Astrocyte (in vitro differentiated cells and primary cell): ENCODE results near the gene ARHGAP6. TPM values are rescaled to one million over a fixed set of nuclear protein-coding genes. Genes with fewer than 3 reads are reported as not detected.

Experiments
- DNase-seq: peaks from one replicate; pipeline ENCODE4 v3.0.0-alpha.2; 2010; ENCODE audit warnings: low read depth
- FAIRE-seq: peaks from 2 replicates; lab custom pipeline; 2011; peaks lifted over from hg19 to GRCh38; lab: Jason Lieb, UNC
- H2AFZ ChIP-seq: 2 replicates; pipeline ENCODE4 v1.6.0; 2012; ENCODE audit warnings: low read depth, low read length, inconsistent platforms
- H3K27ac ChIP-seq: 2 replicates; pipeline ENCODE4 v1.5.1; 2011; ENCODE audit warnings: low read depth, low read length, inconsistent platforms
- H3K27me3 ChIP-seq: 2 replicates; pipeline ENCODE4 v1.6.0; 2011; ENCODE audit warnings: low read length, inconsistent platforms; ENCODE audit not compliant: insufficient read depth
- H3K36me3 ChIP-seq: 2 replicates; pipeline ENCODE4 v1.5.1; 2011; ENCODE audit warnings: low read length, inconsistent platforms; ENCODE audit not compliant: insufficient read depth
- H3K4me1 ChIP-seq: 2 replicates; pipeline ENCODE4 v1.5.1; 2011; ENCODE audit warnings: low read length, inconsistent platforms; ENCODE audit not compliant: insufficient read depth
- H3K4me2 ChIP-seq: 2 replicates; pipeline ENCODE4 v1.6.0; 2012; ENCODE audit warnings: low read length, inconsistent platforms
- H3K4me3 ChIP-seq: 2 replicates; pipeline ENCODE4 v1.5.1; 2011; ENCODE audit warnings: low read depth, mild to moderate bottlenecking, low read length, inconsistent platforms; ENCODE audit not compliant: insufficient read depth
- H3K79me2 ChIP-seq: 2 replicates; pipeline ENCODE4 v1.6.0; 2012; ENCODE audit warnings: mild to moderate bottlenecking, low read length, inconsistent platforms; ENCODE audit not compliant: insufficient read depth
- H3K9ac ChIP-seq: 2 replicates; pipeline ENCODE4 v1.6.0; 2012; ENCODE audit warnings: mild to moderate bottlenecking, low read length, inconsistent platforms
- H3K9me3 ChIP-seq: 2 replicates; pipeline ENCODE4 v1.5.1; 2012; ENCODE audit warnings: low read depth, mild to moderate bottlenecking, low read length, inconsistent platforms; ENCODE audit not compliant: insufficient read depth
- H4K20me1 ChIP-seq: 2 replicates; pipeline ENCODE4 v1.6.0; 2012; ENCODE audit warnings: low read length, inconsistent platforms; ENCODE audit not compliant: insufficient read depth
- H3K27ac Mint-ChIP-seq: one replicate; pipeline ENCODE4 v1.8.0; 2021; ENCODE audit warnings: mild to moderate bottlenecking, mixed read lengths; ENCODE audit not compliant: unreplicated experiment
- H3K27me3 Mint-ChIP-seq: one replicate; pipeline ENCODE4 v1.8.0; 2021; ENCODE audit warnings: low read depth, mixed read lengths; ENCODE audit not compliant: unreplicated experiment
- H3K36me3 Mint-ChIP-seq: one replicate; pipeline ENCODE4 v1.8.0; 2021; ENCODE audit warnings: low read depth, mixed read lengths; ENCODE audit not compliant: unreplicated experiment
- H3K4me1 Mint-ChIP-seq: one replicate; pipeline ENCODE4 v1.8.0; 2021; ENCODE audit warnings: low read depth, mixed read lengths; ENCODE audit not compliant: unreplicated experiment
- H3K4me3 Mint-ChIP-seq: one replicate; pipeline ENCODE4 v1.8.0; 2021; ENCODE audit warnings: mild to moderate bottlenecking, moderate library complexity, mixed read lengths; ENCODE audit not compliant: unreplicated experiment
- H3K9me3 Mint-ChIP-seq: one replicate; pipeline ENCODE4 v1.8.0; 2021; ENCODE audit warnings: mild to moderate bottlenecking, mixed read lengths; ENCODE audit not compliant: unreplicated experiment
- CTCF ChIP-seq: IDR thresholded peaks from 2 replicates; pipeline ENCODE4 v1.5.1; 2011; ENCODE audit warnings: low read depth, mild to moderate bottlenecking, inconsistent platforms, low read length, moderate library complexity; ENCODE audit not compliant: insufficient read depth
- EZH2 ChIP-seq: IDR thresholded peaks from 2 replicates; pipeline ENCODE4 v1.6.1; 2012; ENCODE audit warnings: mild to moderate bottlenecking, low read length, inconsistent platforms; ENCODE audit not compliant: insufficient read depth
- total RNA-seq: library from RNA; stranded (reverse); gene quantifications from 2 replicates; pipeline ENCODE4 v1.2.1, GENCODE V29; 2021

ARHGAP6 gene
- total RNA-seq, 1 donor from 2014 or later = 0.30 TPM

GRCh38 chrX:11664211-11665167 is 1.2 kb downstream of the ARHGAP6 start:
- H3K4me1 ChIP-seq = no peaks in the 10 kb centered on the region
- Mint-ChIP-seq H3K27me3 (peaks cover 51% of the 10 kb centered on the region), H3K36me3 (no peaks in the 10 kb centered on the region), H3K4me3 (peak overlapping the region; percentile 27), H3K4me1 (no peaks in the 10 kb centered on the region), H3K27ac (no peak overlapping the region), H3K9me3 (no peaks in the 10 kb centered on the region)
- no peaks in the 10 kb centered on the region for H3K9me3 ChIP-seq
- no peak overlapping the region for H3K9ac ChIP-seq
- H4K20me1 ChIP-seq = no peaks in the 10 kb centered on the region
- H3K79me2 ChIP-seq = no peaks in the 10 kb centered on the region
- TF ChIP-seq EZH2 (no peak), CTCF (no peak)
- peaks cover 24% of the 10 kb centered on the region for H3K27me3 ChIP-seq
- FAIRE-seq = no peak
- no peaks in the 10 kb centered on the region for H3K36me3 ChIP-seq
- peak overlapping the region; percentile 60 for H2AFZ ChIP-seq
- DNase-seq = peak; percentile 2
- H3K4me3 ChIP-seq = peak overlapping the region; percentile 46
- no peak overlapping the region for H3K27ac ChIP-seq
- H3K4me2 ChIP-seq = peak overlapping the region; percentile 84

- Mint-ChIP-seq H3K27ac (no peak overlapping the region), H3K4me3 (peak overlapping the region; percentile 73), H3K9me3 (no peaks in the 10 kb centered on the region), H3K4me1 (no peaks in the 10 kb centered on the region), H3K36me3 (no peaks in the 10 kb centered on the region), H3K27me3 (peaks cover 50% of the 10 kb centered on the region)
- no peaks in the 10 kb centered on the region for H3K36me3 ChIP-seq
- H3K27me3 ChIP-seq = peaks cover 24% of the 10 kb centered on the region
- no peak overlapping the region for H3K4me3 ChIP-seq
- H3K4me1 ChIP-seq = no peaks in the 10 kb centered on the region
- no peak overlapping the region for H2AFZ ChIP-seq
- H3K9ac ChIP-seq = no peak overlapping the region
- peak overlapping the region; percentile 84 for H3K4me2 ChIP-seq
- FAIRE-seq (peak; percentile 80), DNase-seq (no peak)
- no peak for TF ChIP-seq EZH2
- no peak for TF ChIP-seq CTCF
- H3K9me3 ChIP-seq = no peaks in the 10 kb centered on the region
- H4K20me1 ChIP-seq = no peaks in the 10 kb centered on the region
- H3K79me2 ChIP-seq = no peaks in the 10 kb centered on the region
- H3K27ac ChIP-seq = no peak overlapping the region
Measured at GRCh38 chrX:11663875-11664210, 1.9 kb downstream of the ARHGAP6 start.
